Endothelial cell of umbilical vein (primary cell): Measurements from ENCODE around the gene TMEM174. TPM values are rescaled to one million over a fixed set of nuclear protein-coding genes. Genes with fewer than 3 reads are reported as not detected.

Source experiments
- BruUV-seq: library from RNA; stranded (reverse); fragments of 400-500 nt; replicated peaks from 2 replicates; lab custom pipeline; 2021; lab: Mats Ljungman, UMichigan
- CTCF ChIA-PET: fragments of 300-600, 350-600 bp; sonication (Branson Sonifier 250); formaldehyde crosslinking; loops from one replicate; lab custom pipeline; 2021; ENCODE audit warnings: antibody characterized with exemption, inconsistent platforms; lab: Charles Lee
- POLR2A ChIA-PET: fragments of 300-600, 350-600 bp; sonication (Branson Sonifier 250); formaldehyde crosslinking; loops from one replicate; lab custom pipeline; 2021; ENCODE audit warnings: antibody characterized with exemption, inconsistent platforms; lab: Charles Lee
- DNase-seq: peaks from one replicate; pipeline ENCODE4 v3.0.0-alpha.2; 2011; ENCODE audit warnings: low read depth, low spot score
- FAIRE-seq: peaks from 2 replicates; lab custom pipeline; 2011; peaks lifted over from hg19 to GRCh38; lab: Jason Lieb, UNC
- H2AFZ ChIP-seq: 2 replicates; pipeline ENCODE4 v1.6.0; 2012; ENCODE audit warnings: low read depth, low read length, control low read depth, inconsistent platforms
- H3K27ac ChIP-seq: 2 replicates; pipeline ENCODE4 v1.5.1; 2011; ENCODE audit warnings: low read depth, mild to moderate bottlenecking, control low read depth, low read length, moderate library complexity; ENCODE audit not compliant: insufficient read depth
- H3K27me3 ChIP-seq, 2 experiments: 2 replicates each; pipeline versions ENCODE4 v1.6.0 to v1.6.1; 2011; ENCODE audit warnings: low read length in 2 of 2, mixed read lengths in 1 of 2; ENCODE audit not compliant: control insufficient read depth in 2 of 2, insufficient read depth in 2 of 2
- H3K36me3 ChIP-seq, 2 experiments: 2 replicates in 1 of 2; 3 replicates in 1 of 2; pipeline ENCODE4 v1.5.1; 2011; ENCODE audit warnings: low read length in 2 of 2, mild to moderate bottlenecking in 1 of 2, moderate library complexity in 1 of 2; ENCODE audit not compliant: control insufficient read depth in 2 of 2, insufficient read depth in 2 of 2; ENCODE audit errors: extremely low read depth in 1 of 2
- H3K4me1 ChIP-seq: 3 replicates; pipeline ENCODE4 v1.5.1; 2011; ENCODE audit warnings: mild to moderate bottlenecking, low read length; ENCODE audit not compliant: control insufficient read depth, insufficient read depth; ENCODE audit errors: extremely low read depth
- H3K4me2 ChIP-seq: 2 replicates; pipeline ENCODE4 v1.6.1; 2011; ENCODE audit warnings: low read length, control low read depth, mixed read lengths; ENCODE audit not compliant: insufficient read depth
- H3K4me3 ChIP-seq, 3 experiments: fragments of 200-600 bp in 1 of 3; sonication (generic), shearing (Covaris generic) in 1 of 3; replicated peaks in 1 of 3; 2 replicates each; pipeline ENCODE4 v1.5.1; 2011 to 2016; ENCODE audit warnings: control low read depth in 3 of 3, low read length in 3 of 3, mild to moderate bottlenecking in 2 of 3, inconsistent platforms in 1 of 3, low read depth in 1 of 3, moderate library complexity in 1 of 3; ENCODE audit not compliant: insufficient read depth in 1 of 3
- H3K79me2 ChIP-seq: 2 replicates; pipeline ENCODE4 v1.6.0; 2012; ENCODE audit warnings: low read length, inconsistent platforms; ENCODE audit not compliant: control insufficient read depth, insufficient read depth
- H3K9ac ChIP-seq: replicated peaks from 2 replicates; pipeline ENCODE3; 2011; ENCODE audit warnings: low read length, control low read depth; ENCODE audit not compliant: insufficient read depth; ENCODE audit errors: extremely low read depth
- H3K9me1 ChIP-seq: replicated peaks from 3 replicates; pipeline ENCODE4 v1.6.0; 2011; ENCODE audit warnings: mild to moderate bottlenecking, low read length; ENCODE audit not compliant: control insufficient read depth, insufficient read depth; ENCODE audit errors: extremely low read depth
- H3K9me3 ChIP-seq: replicated peaks from 2 replicates; pipeline ENCODE4 v1.5.1; 2012; ENCODE audit warnings: low read length, inconsistent platforms; ENCODE audit not compliant: control insufficient read depth, insufficient read depth
- H4K20me1 ChIP-seq: replicated peaks from 2 replicates; pipeline ENCODE3; 2011; ENCODE audit warnings: mild to moderate bottlenecking, low read length; ENCODE audit not compliant: control insufficient read depth, insufficient read depth; ENCODE audit errors: extremely low read depth
- CTCF ChIP-seq, 2 donors: IDR thresholded peaks; 1 replicate in 1 of 2; 2 replicates in 1 of 2; pipeline ENCODE4 v1.5.1; 2011; ENCODE audit warnings: low read length in 2 of 2, mild to moderate bottlenecking in 2 of 2, moderate library complexity in 2 of 2, control low read depth in 1 of 2, inconsistent platforms in 1 of 2, low read depth in 1 of 2; ENCODE audit not compliant: insufficient read depth in 1 of 2; ENCODE audit errors: extremely low read depth in 1 of 2
- EZH2 ChIP-seq: IDR thresholded peaks from 2 replicates; pipeline ENCODE4 v1.6.1; 2012; ENCODE audit warnings: borderline replicate concordance, low read depth, mild to moderate bottlenecking, moderate library complexity, low read length, inconsistent platforms; ENCODE audit not compliant: severe bottlenecking
- GATA2 ChIP-seq: IDR thresholded peaks from 2 replicates; pipeline ENCODE4 v1.7.0; 2011; ENCODE audit warnings: low read depth, mild to moderate bottlenecking, moderate library complexity, mixed read lengths, low read length; ENCODE audit not compliant: insufficient read length, insufficient read depth
- JUN ChIP-seq: IDR thresholded peaks from 2 replicates; pipeline ENCODE4 v1.6.1; 2011; ENCODE audit warnings: borderline replicate concordance, low read depth; ENCODE audit not compliant: insufficient read length, insufficient read depth
- MYC ChIP-seq: IDR thresholded peaks from one replicate; pipeline ENCODE4 v1.6.1; 2011; ENCODE audit warnings: mild to moderate bottlenecking, low read depth, low read length
- POLR2AphosphoS5 ChIP-seq: IDR thresholded peaks from 2 replicates; pipeline ENCODE4 v1.6.1; 2012; ENCODE audit warnings: low read depth, mild to moderate bottlenecking, control low read depth, low read length, moderate library complexity; ENCODE audit not compliant: insufficient read depth
- dilution Hi-C: fragments of 300-500 bp; cut with MboI; formaldehyde crosslinking; loops from one replicate; pipeline ENCODE4 v1.15.0; 2019; ENCODE audit warnings: low sequenced_read_pairs; ENCODE audit not compliant: extremely low pct_ligation_motif_present
- intact Hi-C: fragments of 100-400 bp; cut with micrococcal nuclease; formaldehyde crosslinking; loops from one replicate; pipeline ENCODE4 v1.10.0; 2022
- polyA plus RNA-seq, 4 experiments: library from polyadenylated mRNA; depleted of rRNA in 3 of 4; stranded (reverse) in 3 of 4; unstranded in 1 of 4; fragments of >200 nt; gene quantifications; 2 replicates each; pipeline versions ENCODE4 v1.2.1 to v1.2.3, GENCODE V29; 2011 to 2012; ENCODE audit warnings: missing spikeins in 1 of 4
- total RNA-seq: library from RNA; stranded (reverse); gene quantifications from 2 replicates; pipeline ENCODE4 v1.2.3, GENCODE V29; 2021
- TF ChIP-seq, protein P1 (sequence below): IDR thresholded peaks from 2 replicates; pipeline ENCODE4 v1.6.1; 2011; ENCODE audit not compliant: insufficient read depth, insufficient read length

The TMEM174 gene
- total and polyA plus RNA-seq, 2 donors (not counting 3 experiments of a cell fraction or from before 2014, with no cell fraction given): not detected

- Histone ChIP-seq H3K9ac (no peak overlapping the region), H3K9me1 (no peaks in the 10 kb centered on the region), H4K20me1 (no peaks in the 10 kb centered on the region), H3K9me3 (no peaks in the 10 kb centered on the region), H3K27ac (no peak overlapping the region), H3K36me3 (no peaks in the 10 kb centered on the region), H3K4me2 (no peak overlapping the region), H3K4me3 (no peak overlapping the region), H2AFZ (no peak overlapping the region), H3K4me1 (no peaks in the 10 kb centered on the region), H3K79me2 (no peaks in the 10 kb centered on the region), H3K27me3 (peaks cover 0 to 1% of the 10 kb centered on the region in 2 experiments)
- POLR2A ChIA-PET: no interaction called here
- FAIRE-seq: no peak
- no TSS peak for BruUV-seq
- CTCF ChIA-PET: interaction anchor here (1.0 to 3.5 kb wide), 4 partner anchors 16 to 70 kb away, joined by 5 to 24 read pairs (median 6); no protein-coding TSS in a partner anchor
- TF ChIP-seq POLR2AphosphoS5: no peak
- TF ChIP-seq JUN: no peak
- TF ChIP-seq EZH2: no peak
- TF ChIP-seq CTCF (IDR thresholded peaks at IDR 0.05; ENCODE audit: extremely low read depth in 1 of 2, insufficient read depth in 1 of 2, low read depth in 1 of 2, low read length in 2 of 2): no peak
- TF ChIP-seq, protein P1, sequence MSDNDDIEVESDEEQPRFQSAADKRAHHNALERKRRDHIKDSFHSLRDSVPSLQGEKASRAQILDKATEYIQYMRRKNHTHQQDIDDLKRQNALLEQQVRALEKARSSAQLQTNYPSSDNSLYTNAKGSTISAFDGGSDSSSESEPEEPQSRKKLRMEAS: no peak
- no peak for TF ChIP-seq MYC
- no peak for TF ChIP-seq GATA2
- DNase-seq: no peak
- intact Hi-C loops (no loop called here), dilution Hi-C loops (no loop called here)
These were observed 41.1 kb upstream of the TMEM174 start for GRCh38 chr5:73131711-73132425.
